Jurkat, Clone E6-1 (cell line): ENCODE data around the gene ZNF609.

Experiments used
- DNase-seq: peaks from one replicate; pipeline ENCODE4 v3.0.0-alpha.2; 2011; ENCODE audit warnings: low read depth, low spot score
- H3K4me3 ChIP-seq: 2 replicates; pipeline ENCODE4 v1.5.1; 2011; ENCODE audit warnings: mild to moderate bottlenecking, low read length, control low read depth, moderate library complexity

Gene ZNF609

GRCh38 chr15:64732156-64732860 lies 271.9 kb downstream of the ZNF609 start:
- no peak overlapping the region for H3K4me3 ChIP-seq
- DNase-seq, result no peak
